GM21717 (cell line): ENCODE results near the gene UMODL1.
"Not testable (repeated sequence)": the region's sequence is repeated elsewhere in the genome, so short reads cannot be mapped to it uniquely, and the experiment has no call there.

Experiments
- ATAC-seq: cut with Tn5 transposase; IDR thresholded peaks from one replicate; pipeline ENCODE4 v1.9.1; 2021; ENCODE audit warnings: mild to moderate bottlenecking, moderate library complexity; ENCODE audit not compliant: unreplicated experiment

UMODL1 gene

DNA sequence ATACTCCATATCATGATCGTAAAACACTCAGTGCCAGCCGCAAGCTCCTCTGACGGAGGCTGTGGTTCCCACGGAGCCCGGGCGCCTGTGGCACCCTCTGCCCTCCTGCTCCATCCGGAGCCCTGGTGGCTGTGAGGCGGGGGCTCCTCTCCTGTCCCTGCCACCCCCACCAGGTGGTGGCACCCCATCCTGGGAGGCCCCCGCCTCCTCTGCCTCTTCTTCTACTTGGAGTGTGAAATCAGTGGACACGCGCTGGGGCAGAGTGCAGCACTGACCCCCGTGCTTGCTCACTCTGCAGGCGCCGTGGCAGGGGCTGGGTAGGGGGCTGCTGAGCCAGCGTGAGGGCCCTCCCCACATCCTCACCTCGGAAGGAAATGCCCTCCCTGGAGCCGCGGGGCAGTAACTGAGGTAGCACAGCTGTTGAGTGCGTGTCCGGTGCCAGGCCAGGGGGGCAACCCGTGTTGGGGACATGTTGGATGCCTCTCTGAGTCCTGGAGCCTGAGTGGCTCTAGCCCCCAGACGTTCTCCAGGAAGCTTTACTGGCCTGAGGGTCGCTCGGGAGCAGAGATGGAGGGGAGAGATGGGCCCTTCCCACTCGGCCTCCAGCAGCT is 89.1 kb downstream of the UMODL1 start:
- no peak for ATAC-seq

DNA sequence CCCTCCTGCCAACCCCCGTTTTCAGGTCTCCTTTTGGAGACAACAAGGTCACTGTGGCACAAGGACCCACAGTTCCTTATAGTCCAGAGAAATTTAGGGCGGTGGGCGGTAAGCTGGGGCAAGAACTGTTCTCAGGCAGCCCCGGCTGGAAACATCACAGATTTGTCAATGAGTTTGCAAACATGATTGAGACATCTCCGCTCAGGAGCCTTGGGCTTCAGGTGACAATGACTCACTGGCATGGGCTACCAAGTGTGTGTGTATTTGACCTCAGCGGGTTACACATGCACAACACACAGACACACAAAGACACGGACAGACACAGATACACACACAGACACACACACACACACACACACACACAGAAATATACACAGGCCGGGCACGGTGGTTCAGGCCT is 89.6 kb downstream of the UMODL1 start:
- no peak for ATAC-seq

DNA sequence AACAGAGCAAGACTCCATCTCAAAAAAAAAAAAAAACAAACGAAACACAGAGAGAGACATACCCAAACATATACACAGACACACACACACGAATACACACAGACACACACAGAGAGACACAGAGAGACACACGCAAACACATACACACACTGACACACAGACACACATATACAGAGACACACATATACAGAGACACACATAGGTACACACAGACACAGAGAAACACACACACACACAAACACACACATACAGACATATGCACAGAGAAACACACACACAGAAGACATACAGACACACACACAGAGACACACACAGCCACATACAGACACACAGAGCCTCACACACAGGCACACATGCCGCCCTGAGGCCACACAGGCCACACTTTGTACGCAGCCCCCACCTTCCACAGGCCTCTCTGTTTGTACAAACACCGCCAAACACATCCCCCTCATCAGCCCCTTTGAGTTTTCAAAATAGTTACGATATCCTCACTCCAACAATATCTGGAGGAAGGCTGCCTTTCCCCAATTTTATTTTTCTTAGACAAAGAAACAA is 90.4 kb downstream of the UMODL1 start:
- no peak for ATAC-seq

DNA sequence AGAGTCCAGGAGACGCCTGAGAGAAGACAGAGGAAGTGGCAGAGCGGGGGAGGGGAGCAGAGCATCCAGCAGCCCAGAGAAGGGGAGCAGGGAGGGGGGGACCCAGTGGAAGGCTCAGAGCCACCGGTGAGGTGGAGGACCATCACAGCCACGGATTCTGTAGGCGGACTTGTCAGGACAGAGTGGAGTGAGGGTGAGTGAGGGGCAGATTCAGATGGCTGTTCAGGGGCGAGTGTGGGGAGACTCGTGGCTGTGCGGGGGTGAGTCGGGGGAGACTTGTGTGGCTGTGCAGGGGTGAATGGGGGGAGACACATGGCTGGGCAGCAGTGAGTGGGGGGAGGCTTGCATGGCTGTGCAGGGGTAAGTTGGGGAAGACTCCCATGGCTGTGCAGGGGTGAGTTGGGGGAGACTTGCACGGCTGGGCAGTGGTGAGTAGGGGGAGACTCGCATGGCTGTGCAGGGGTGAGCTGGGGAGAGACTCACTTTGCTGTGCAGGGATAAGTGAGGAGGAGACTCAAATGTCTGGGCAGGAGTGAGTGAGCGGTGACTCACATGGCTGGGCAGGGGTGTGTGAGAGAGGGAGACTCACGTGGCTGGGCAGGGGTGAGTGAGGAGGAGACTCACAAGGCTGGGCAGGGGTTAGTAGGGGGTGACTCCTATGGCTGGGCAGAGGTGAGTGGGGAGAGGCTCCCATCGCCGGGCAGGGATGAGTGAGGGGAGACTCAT is 91.0 kb downstream of the UMODL1 start:
- ATAC-seq = no peak

DNA sequence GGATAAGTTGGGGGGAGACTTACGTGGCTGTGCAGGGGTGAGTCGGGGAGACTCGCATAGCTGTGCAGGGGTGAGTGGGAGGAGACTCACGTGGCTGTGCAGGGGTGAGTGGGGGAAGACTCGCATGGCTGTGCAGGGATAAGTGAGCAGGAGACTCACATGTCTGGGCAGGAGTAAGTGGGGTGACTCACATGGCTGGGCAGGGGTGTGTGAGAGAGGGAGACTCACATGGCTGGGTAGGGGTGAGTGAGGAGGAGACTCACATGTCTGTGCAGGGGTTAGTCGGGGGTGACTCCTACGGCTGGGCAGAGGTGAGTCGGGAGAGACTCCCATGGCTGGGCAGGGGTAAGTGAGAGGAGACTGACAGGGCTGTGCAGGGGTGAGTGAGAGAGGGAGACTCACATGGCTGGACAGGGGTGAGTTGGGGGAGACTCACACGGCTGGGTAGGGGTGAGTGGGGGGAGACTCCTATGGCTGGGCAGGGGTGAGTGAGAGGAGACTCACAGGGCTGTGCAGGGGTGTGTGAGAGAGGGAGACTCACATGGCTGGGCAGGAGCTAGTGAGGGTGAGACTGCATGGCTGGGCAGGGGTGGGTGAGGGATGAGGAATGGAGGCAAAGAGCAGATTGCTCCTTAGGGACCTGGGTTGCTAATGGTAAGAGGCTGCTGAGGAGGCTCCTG is 91.9 kb downstream of the UMODL1 start:
- no peak for ATAC-seq

DNA sequence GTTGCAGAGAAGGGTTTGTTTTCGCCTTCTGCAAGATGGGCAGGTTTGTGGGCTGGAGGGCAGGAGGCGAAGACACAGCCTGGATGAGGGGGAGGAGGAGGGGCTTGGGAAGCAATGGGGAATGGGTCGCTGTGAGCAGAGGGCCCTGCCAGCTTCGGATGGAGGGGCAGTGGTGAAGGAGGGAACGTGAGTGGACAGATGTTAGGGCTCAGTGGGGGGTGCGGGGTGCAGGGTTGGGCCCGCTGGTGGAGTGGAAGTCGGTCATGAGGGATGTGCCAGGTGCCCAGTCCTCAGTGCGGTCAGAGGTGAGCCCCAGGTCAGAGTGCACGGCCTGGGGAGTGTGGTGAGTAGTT is 92.4 kb downstream of the UMODL1 start:
- no peak for ATAC-seq

DNA sequence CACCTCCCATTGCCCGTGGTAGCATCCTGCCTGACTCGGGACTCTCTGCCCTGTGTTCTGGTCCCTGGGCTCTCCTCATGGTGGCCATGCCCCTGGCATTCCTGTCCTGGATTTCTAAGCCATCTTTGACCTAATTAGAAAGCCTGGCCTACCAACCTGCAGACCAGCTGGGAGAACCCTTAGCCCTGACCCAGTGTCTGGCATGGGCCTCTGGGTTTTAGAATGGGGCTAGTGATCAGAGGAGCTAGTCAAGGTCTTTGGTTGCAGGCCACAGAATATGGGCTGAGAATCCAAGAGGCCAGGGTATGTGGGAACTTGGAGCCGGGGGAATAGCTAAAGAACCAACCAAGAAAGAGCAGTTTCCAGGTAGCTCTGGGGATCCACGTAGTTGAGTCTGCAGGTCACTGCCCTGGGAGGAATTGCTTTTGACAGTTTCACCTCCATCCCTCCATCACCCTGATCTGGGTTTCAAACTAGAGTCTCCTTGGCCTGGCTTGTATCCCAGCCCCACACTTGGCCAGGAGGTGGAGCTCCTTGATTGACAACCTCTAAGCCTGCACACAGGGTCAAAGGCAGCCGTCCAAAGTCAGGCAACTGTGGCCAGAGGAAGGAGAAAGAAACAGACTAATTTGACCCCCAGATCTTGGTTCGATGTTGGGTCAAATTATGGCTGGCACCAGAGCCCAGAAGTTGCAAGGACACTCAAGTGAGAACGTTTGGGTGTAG is 93.1 kb downstream of the UMODL1 start:
- ATAC-seq = no peak

DNA sequence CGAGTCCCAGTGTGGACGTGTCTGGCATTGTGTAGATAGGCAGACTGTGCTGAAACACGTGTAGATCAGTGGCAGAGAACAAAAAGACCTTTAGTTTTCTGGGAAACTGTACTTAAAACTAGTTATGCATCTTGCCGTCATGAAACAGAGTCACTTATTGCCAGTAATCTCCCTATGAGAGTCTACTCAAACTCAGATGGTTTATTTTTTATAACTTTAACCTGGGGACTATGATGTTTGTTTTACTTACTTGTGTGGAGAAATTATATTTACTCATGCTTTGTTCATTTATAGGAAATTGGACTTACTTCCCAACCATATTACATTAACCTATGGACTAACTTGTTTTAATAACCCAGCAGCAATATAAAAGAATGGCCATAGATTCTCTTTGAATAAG is 93.7 kb downstream of the UMODL1 start:
- ATAC-seq = no peak

DNA sequence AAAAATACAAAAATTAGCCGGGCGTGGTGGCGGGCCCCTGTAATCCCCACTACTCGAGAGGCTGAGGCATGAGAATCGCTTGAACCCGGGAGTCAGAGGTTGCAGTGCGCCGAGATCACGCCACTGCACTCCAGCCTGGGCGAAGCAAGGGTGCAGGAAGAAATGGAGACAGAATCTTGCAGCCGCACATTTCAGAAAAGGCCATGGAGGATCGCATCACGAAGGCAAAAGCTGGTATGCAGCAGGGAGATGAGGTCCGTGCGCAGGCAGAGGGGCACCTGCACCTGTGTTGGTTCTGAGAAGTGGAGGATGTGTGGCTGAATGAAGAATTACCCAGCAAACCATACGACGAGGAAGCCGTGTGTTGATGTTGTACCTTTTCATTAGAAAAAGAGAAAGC is 94.8 kb downstream of the UMODL1 start:
- no peak for ATAC-seq

DNA sequence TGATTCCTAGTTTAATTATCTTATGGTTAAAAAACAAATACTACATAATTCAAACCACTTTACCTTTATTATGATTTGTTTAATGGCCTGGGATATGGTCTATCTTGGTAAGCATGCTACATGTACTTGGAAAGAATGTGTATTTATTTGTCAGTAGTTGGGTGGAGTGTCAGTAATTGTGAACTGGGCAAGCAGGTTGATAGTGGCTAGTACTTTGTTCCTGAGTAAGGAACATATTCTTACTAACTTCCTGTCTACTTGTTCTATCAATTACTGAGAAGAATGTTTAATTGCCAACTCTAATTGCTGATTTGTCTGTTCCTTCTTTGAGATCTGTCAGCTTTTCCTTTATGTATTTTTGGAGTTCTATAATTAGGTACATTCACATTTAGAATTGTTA is 98.6 kb downstream of the UMODL1 start:
- ATAC-seq = no peak

DNA sequence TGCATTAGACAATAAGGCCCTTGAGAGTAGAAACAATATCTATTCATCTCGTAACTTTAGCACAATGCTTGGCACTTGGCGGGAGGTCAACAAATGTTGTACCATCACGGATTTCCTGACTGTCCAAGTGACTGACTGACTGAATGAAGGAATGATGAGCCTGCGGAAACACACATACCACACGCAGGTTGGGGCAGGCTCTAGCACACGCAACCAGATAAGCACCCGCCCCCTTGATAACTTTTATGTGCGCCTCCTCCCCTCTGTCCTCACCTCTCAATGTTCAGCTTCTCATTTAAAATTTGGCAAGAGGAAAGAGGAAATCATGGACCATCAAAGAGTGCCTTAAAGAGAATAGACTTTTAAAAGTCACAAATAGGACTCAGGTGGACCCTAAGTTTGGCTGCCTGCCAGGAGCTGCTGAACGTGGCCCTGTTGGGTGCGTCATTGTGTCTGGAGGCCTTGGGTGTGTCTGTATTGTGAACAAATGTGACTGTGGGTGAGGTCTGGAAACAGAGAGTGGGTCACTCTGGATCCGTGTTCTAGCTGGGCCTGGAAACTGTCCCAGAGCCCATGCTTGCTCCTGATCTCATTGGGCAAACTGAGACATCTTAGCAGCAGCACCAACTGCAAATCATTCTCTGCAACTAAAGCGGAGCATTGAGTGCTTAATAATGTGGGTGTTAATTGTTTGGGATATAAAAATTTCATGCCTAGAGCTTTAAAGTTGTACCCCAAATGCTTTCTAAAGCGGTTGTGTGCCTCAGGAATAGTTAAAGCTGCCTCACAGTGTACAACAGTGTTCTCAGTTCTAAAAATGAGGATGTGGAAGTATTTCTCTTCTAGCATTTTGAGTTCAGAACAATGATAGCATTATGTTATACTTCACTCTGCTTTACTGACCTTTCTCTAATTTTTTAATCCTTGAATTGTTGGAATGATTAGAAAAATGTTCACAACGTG is 100.3 kb downstream of the UMODL1 start:
- ATAC-seq = no peak

DNA sequence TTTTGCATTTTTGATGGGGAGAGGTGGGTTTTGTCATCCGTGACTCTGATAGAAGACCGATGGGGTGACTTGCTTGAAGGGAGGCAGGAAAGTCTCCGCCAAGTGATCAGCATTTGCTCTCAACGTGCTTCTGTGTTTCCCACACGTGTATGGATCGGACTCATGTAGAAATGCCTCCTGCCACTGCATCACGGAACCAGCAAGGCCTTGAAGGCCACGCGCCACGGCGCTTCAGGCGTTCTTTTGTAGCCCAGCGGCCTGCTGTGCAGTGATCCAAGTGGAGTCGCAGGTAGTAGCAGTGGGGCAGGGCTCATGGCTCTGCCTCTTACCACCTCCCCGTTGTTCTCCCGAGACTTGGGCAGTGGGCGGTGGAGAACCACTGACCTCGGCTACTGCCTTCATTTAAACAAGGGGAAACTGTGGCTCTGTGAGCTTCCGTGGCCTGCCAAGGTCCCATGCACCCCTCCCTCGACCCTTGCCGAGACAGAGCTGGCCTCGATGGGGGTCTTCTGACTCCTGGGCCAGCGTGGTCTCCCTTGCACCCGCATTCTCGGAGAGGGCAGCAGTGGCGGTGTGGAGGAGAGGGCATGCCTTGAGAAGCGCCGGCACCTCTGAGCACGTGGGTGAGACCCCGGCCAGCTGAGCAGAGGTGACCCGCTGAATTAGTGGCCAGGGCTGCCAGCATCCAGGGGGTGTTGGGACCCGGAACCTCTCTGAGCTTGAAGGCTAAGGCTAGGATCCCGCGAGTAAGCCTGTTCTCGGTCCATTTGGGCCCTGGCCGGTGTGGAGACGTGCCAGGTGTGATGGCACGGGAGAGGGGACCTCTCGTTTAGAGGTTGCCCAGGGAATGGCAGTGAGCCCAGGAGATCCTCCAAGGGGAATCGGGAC is 101.7 kb downstream of the UMODL1 start:
- ATAC-seq = no peak

DNA sequence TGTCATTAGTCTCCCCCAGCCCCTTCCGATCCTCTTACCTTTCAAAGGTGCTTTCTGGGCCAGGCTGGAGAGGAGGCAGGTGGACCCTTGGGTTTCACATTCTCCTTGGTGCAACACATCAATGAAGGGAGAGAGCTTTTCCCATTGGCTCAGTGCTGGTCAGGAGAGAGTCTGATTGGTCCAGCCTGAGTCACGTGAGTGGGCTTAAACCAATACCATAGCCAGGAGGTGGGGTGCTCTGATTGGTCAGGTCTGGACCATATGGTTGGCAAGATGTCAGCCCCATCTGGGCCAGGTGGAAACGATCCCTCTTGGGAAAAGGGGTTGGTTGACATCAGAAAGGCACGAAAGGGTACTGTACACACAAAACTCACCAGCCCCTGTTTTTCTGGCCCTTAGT is 103.1 kb downstream of the UMODL1 start:
- ATAC-seq = no peak

DNA sequence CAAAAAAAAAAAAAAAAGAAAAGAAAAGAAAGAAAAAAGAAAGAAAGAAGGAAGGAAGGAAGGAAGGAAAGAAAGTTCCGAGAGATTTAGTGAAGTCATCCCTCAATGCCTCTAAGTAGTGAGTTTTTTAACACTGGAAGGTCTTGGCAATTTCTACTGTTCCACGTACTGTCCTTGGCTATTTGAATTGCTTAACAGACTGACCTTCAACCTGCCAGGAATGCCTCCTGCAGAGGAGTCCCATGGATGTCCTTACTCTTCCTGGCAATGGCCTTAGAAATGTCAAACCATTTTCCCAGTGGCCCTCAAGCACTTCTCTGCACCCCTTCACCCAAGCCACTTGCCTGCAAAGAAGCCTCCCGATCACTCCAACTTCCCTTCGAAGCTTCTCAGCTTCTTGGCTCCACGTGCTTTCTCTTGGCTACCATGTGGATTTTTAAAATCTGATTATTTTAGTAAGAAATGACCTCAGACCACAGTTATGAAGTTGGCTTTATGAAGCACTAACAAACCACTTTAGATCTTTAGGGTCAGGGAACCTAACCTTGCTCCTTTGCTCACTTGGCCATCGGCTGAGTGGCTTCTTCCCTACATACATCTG is 104.1 kb downstream of the UMODL1 start:
- ATAC-seq = no peak

DNA sequence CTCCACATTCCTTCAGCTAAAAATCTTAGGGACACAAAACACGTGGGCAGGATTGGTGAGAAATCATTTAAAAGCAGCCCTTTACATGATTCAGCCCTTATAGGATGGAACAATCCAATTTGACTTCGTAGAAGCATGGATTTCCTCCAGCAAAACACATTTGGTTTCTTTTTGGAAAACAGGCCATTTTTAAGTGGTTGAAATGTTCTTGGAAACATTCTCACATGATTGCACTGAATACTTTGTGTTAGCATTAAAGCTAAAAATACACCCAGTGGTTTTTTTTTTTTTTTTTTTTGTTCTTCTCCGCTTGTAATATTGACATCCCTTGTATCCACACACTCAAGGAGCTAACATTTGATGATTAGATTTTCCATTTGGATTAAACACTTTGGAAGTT is 105.7 kb downstream of the UMODL1 start:
- no peak for ATAC-seq

DNA sequence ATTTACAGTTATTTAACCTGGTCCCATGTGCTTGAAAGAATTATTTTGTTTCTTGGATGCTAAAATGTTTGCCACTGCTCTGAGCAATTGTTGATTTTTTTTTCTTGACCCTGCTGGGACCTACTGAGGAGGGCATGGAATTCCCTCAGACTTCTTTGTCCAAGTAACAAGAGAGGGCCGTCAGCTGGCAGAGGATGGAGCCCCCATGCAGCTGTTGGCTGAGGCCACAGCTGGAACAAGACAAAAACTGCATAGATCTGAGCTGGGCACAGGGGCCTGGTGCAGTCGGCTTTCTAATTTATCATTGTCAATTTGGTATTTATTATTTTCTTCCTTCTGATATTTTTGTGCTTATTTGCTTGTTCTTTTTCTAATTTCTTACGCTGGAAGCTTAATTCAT is 108.2 kb downstream of the UMODL1 start:
- ATAC-seq = no peak

DNA sequence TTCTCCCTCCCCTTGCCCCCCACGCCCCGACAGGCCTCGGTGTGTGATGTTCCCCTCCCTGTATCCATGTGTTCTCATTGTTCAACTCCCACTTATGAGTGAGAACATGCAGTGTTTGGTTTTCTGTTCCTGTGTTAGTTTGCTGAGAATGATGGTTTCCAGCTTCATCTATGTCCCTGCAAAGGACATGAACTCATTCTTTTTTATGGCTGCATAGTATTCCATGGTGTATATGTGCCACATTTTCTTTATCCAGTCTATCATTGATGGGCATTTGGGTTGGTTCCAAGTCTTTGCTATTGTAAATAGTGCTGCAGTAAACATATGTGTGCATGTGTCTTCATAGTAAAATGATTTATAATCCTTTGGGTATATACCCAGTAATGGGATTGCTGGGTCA is 108.9 kb downstream of the UMODL1 start:
- ATAC-seq = not testable (repeated sequence)

DNA sequence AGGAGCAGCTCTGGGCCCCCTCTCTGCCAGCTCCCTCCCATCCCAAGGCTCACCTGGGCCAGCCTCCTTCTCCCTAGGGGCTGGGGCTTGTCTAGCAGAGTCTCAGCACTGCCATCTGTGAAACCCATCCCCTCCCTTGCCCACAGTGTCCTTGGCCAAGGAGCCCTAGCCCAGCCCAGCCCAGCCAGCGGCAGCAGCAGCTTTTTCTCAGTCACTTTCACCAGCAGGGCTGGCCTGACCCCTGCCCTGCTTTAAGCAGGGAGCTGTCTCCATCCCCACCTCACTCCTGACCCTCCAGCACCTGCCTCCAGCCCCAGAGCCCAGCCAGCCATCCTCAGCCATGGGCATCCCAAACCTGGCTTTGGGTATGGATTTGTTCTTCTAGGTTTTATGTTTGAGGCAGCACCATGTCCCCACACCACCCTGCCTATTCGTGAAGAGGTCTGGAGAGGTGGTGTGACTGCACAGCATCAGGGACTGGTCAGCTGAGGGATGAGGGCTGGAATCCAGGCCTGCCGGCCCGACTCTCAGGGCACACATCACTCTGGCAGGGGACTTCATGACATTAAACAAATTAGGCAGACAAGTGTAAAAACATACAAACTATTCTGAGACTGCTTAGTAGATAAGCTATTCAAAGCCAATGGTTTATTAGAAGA is 111.7 kb downstream of the UMODL1 start:
- ATAC-seq = no peak
